ENCODE measurements around the gene ABI2. TPM values are rescaled to one million over a fixed set of nuclear protein-coding genes. Genes with fewer than 3 reads are reported as not detected.

The ABI2 gene
- total RNA-seq, 1 experiment from 2014 or later: 72.2 TPM

GRCh38 chr2:203347375-203347774 lies 19.2 kb downstream of the ABI2 start:
- intact Hi-C loops (cut with micrococcal nuclease; ENCODE audit: unreplicated experiment): no loop called here
- no peak overlapping the region for H3K27ac ChIP-seq (ENCODE audit: low read length)
- in situ Hi-C loops (cut with HindIII; ENCODE audit: low pct_unique_long_range_greater_than_20kb, low sequenced_read_pairs): no loop called here
- no peak for TF ChIP-seq SIN3A (IDR thresholded peaks at IDR 0.05; ENCODE audit: borderline replicate concordance, insufficient read depth, low read depth, low read length)
- TF ChIP-seq, protein P1, sequence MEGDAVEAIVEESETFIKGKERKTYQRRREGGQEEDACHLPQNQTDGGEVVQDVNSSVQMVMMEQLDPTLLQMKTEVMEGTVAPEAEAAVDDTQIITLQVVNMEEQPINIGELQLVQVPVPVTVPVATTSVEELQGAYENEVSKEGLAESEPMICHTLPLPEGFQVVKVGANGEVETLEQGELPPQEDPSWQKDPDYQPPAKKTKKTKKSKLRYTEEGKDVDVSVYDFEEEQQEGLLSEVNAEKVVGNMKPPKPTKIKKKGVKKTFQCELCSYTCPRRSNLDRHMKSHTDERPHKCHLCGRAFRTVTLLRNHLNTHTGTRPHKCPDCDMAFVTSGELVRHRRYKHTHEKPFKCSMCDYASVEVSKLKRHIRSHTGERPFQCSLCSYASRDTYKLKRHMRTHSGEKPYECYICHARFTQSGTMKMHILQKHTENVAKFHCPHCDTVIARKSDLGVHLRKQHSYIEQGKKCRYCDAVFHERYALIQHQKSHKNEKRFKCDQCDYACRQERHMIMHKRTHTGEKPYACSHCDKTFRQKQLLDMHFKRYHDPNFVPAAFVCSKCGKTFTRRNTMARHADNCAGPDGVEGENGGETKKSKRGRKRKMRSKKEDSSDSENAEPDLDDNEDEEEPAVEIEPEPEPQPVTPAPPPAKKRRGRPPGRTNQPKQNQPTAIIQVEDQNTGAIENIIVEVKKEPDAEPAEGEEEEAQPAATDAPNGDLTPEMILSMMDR (IDR thresholded peaks at IDR 0.05): no peak
- no peak for TF ChIP-seq POLR2AphosphoS5 (IDR thresholded peaks at IDR 0.05; ENCODE audit: low read depth, low read length)
- ATAC-seq: no peak
- POLR2A ChIA-PET: no interaction called here
- CTCF ChIA-PET: no interaction called here
- peaks cover 8% of the 10 kb centered on the region for H3K4me1 ChIP-seq (ENCODE audit: control insufficient read depth, insufficient read depth, low read length)
- BruUV-seq (replicated peaks): no TSS peak
- no peak overlapping the region for H3K4me3 ChIP-seq (ENCODE audit: low read depth in 2 of 2, low read length in 2 of 2)
- H3K9me3 ChIP-seq (ENCODE audit: control insufficient read depth, insufficient read depth, low read depth, low read length): no peaks in the 10 kb centered on the region
- no peak for DNase-seq (ENCODE audit: low read depth, low spot score)
- H3K36me3 ChIP-seq (ENCODE audit: control insufficient read depth, insufficient read depth, low read length): no peaks in the 10 kb centered on the region
- H3K27me3 ChIP-seq (ENCODE audit: control insufficient read depth, insufficient read depth, low read length): no peaks in the 10 kb centered on the region

GRCh38 chr2:203352604-203353255 lies 24.5 kb downstream of the ABI2 start:
- ChIA-PET POLR2A (no interaction called here), CTCF (no interaction called here)
- peaks cover 17% of the 10 kb centered on the region for H3K4me1 ChIP-seq (ENCODE audit: control insufficient read depth, insufficient read depth, low read length)
- in situ Hi-C loops (cut with HindIII; ENCODE audit: low pct_unique_long_range_greater_than_20kb, low sequenced_read_pairs): no loop called here
- no peak overlapping the region for H3K27ac ChIP-seq (ENCODE audit: low read length)
- no peaks in the 10 kb centered on the region for H3K27me3 ChIP-seq (ENCODE audit: control insufficient read depth, insufficient read depth, low read length)
- H3K9me3 ChIP-seq (ENCODE audit: control insufficient read depth, insufficient read depth, low read depth, low read length): no peaks in the 10 kb centered on the region
- TF ChIP-seq, protein P1 (IDR thresholded peaks at IDR 0.05): no peak
- TF ChIP-seq, protein P2, sequence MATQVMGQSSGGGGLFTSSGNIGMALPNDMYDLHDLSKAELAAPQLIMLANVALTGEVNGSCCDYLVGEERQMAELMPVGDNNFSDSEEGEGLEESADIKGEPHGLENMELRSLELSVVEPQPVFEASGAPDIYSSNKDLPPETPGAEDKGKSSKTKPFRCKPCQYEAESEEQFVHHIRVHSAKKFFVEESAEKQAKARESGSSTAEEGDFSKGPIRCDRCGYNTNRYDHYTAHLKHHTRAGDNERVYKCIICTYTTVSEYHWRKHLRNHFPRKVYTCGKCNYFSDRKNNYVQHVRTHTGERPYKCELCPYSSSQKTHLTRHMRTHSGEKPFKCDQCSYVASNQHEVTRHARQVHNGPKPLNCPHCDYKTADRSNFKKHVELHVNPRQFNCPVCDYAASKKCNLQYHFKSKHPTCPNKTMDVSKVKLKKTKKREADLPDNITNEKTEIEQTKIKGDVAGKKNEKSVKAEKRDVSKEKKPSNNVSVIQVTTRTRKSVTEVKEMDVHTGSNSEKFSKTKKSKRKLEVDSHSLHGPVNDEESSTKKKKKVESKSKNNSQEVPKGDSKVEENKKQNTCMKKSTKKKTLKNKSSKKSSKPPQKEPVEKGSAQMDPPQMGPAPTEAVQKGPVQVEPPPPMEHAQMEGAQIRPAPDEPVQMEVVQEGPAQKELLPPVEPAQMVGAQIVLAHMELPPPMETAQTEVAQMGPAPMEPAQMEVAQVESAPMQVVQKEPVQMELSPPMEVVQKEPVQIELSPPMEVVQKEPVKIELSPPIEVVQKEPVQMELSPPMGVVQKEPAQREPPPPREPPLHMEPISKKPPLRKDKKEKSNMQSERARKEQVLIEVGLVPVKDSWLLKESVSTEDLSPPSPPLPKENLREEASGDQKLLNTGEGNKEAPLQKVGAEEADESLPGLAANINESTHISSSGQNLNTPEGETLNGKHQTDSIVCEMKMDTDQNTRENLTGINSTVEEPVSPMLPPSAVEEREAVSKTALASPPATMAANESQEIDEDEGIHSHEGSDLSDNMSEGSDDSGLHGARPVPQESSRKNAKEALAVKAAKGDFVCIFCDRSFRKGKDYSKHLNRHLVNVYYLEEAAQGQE (IDR thresholded peaks at IDR 0.05; ENCODE audit: insufficient read depth in 1 of 2, low read depth in 2 of 2, low read length in 1 of 2): no peak
- TF ChIP-seq TCF7L2 (IDR thresholded peaks at IDR 0.05; ENCODE audit: low read depth, low read length) (no peak), POLR2AphosphoS5 (IDR thresholded peaks at IDR 0.05; ENCODE audit: low read depth, low read length) (0 out of 2 replicates have a peak, but pooled peaks have one; percentile 29), SIN3A (IDR thresholded peaks at IDR 0.05; ENCODE audit: borderline replicate concordance, insufficient read depth, low read depth, low read length) (no peak)
- ATAC-seq (peak; percentile 96), DNase-seq (ENCODE audit: low read depth, low spot score) (peak; percentile 52)
- BruUV-seq (replicated peaks): no TSS peak
- no peaks in the 10 kb centered on the region for H3K36me3 ChIP-seq (ENCODE audit: control insufficient read depth, insufficient read depth, low read length)
- H3K4me3 ChIP-seq (ENCODE audit: low read depth in 2 of 2, low read length in 2 of 2): no peak overlapping the region
- intact Hi-C loops (cut with micrococcal nuclease; ENCODE audit: unreplicated experiment): no loop called here
